Measurements from ENCODE around the gene SCRN3. TPM values are rescaled to one million over a fixed set of nuclear protein-coding genes. Genes with fewer than 3 reads are reported as not detected.
A peak's percentile ranks its signal among the peaks of the same experiment; 100 is the strongest.
"Not testable (repeated sequence)": the region's sequence is repeated elsewhere in the genome, so short reads cannot be mapped to it uniquely, and the experiment has no call there.

Gene SCRN3
- total RNA-seq, 2 experiments from 2014 or later, result 16.9 to 20.9 TPM

DNA sequence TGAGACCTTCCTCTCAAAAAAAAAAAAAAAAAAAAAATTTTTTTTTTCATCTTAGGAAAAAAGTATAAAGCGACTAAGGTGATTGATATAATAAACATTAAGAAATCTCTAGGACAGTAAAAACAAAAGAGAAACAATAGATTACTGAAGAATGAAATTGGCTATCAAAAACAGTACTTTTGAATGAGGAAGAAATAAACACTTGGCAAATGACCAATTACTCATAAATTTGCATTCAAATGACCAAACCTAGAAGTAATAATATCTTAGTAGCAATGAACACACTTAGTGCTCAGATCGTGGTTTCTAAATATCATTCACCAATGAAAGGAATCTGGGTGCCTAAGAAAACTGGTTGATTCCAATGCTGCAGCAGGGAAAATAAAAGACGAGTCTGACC is 10.3 kb upstream of the SCRN3 start:
- no peaks in the 10 kb centered on the region for H3K9me3 Mint-ChIP-seq (ENCODE audit: low read depth)
- H3K36me3 Mint-ChIP-seq, result peaks cover 32% of the 10 kb centered on the region
- ATAC-seq, result no peak
- CTCF ChIA-PET, result interaction anchor here (0.8 kb wide), 1 partner anchor 9 kb away, joined by 3 read pairs; no protein-coding TSS in a partner anchor
- peaks cover 3% of the 10 kb centered on the region for H3K4me1 Mint-ChIP-seq
- no peak overlapping the region for H3K4me3 Mint-ChIP-seq
- no peak for DNase-seq
- no peak overlapping the region for H3K27ac Mint-ChIP-seq
- no peaks in the 10 kb centered on the region for H3K27me3 Mint-ChIP-seq

GRCh38 chr2:174388706-174389105 is 6.8 kb upstream of the SCRN3 start:
- Mint-ChIP-seq H3K36me3 (peaks cover 48% of the 10 kb centered on the region), H3K4me1 (peaks cover 15% of the 10 kb centered on the region)
- CTCF ChIA-PET; H3K27me3 Mint-ChIP-seq; ATAC-seq; H3K9me3 Mint-ChIP-seq (ENCODE audit: low read depth); H3K4me3 Mint-ChIP-seq; DNase-seq; H3K27ac Mint-ChIP-seq: not testable (repeated sequence)

- H3K27me3 Mint-ChIP-seq, result no peaks in the 10 kb centered on the region
- no peak overlapping the region for H3K4me3 Mint-ChIP-seq
- peaks cover 43% of the 10 kb centered on the region for H3K36me3 Mint-ChIP-seq
- H3K4me1 Mint-ChIP-seq, result peaks cover 19% of the 10 kb centered on the region
- CTCF ChIA-PET, result no interaction called here
- ATAC-seq (no peak), DNase-seq (no peak)
- no peak overlapping the region for H3K27ac Mint-ChIP-seq
- H3K9me3 Mint-ChIP-seq (ENCODE audit: low read depth), result no peaks in the 10 kb centered on the region
Measured at GRCh38 chr2:174389542-174389941, 6.0 kb upstream of the SCRN3 start.

DNA sequence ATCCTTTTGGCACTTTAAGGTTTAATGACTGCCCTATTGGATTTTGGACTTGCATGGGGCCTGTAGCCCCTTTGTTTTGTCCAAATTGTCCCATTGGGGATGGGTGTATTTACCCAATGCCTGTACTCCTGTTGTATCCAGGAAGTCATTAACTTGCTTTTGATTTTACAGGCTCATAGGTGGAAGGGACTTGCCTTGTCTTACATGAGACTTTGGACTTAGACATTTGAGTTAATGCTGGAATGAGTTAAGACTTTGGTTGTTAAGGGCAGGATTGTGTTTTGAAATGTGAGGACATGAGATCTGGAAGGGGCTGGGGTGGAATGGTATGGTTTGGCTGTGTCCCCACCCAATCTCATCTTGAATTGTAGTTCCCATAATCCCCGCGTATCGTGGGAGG is 5.2 kb upstream of the SCRN3 start:
- CTCF ChIA-PET; H3K27me3 Mint-ChIP-seq; H3K4me3 Mint-ChIP-seq; ATAC-seq; H3K27ac Mint-ChIP-seq; H3K9me3 Mint-ChIP-seq (ENCODE audit: low read depth); DNase-seq: not testable (repeated sequence)
- H3K4me1 Mint-ChIP-seq, result peaks cover 25% of the 10 kb centered on the region
- H3K36me3 Mint-ChIP-seq, result peaks cover 43% of the 10 kb centered on the region

DNA sequence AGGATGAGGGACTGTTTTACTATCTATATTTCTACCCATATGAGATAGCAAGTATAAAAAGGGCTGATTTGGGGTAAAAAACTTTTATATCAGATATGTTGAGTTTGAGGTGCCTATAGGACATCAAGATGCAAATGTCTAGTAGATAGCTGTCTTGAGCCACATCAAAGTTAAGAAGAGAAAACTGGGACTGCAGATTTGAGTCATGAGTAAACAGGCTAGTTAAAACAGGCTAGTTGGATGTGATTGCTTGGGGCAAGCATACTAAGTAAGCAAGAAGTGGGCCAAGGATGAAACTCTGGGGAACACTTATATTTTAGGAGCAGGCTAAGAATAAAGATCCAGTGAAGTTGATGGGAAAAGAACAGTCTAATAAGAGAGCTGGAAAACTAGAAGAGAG is 2.8 kb upstream of the SCRN3 start:
- CTCF ChIA-PET, result no interaction called here
- H3K4me3 Mint-ChIP-seq, result no peak overlapping the region
- no peaks in the 10 kb centered on the region for H3K9me3 Mint-ChIP-seq (ENCODE audit: low read depth)
- peaks cover 36% of the 10 kb centered on the region for H3K4me1 Mint-ChIP-seq
- ATAC-seq (no peak), DNase-seq (no peak)
- peaks cover 33% of the 10 kb centered on the region for H3K36me3 Mint-ChIP-seq
- no peaks in the 10 kb centered on the region for H3K27me3 Mint-ChIP-seq
- peak overlapping the region; percentile 5 for H3K27ac Mint-ChIP-seq

GRCh38 chr2:174395969-174396630 is 570 bp downstream of the SCRN3 start:
- ATAC-seq (peak; percentile 25), DNase-seq (peak; percentile 43)
- Mint-ChIP-seq H3K27me3 (no peaks in the 10 kb centered on the region), H3K9me3 (ENCODE audit: low read depth) (no peaks in the 10 kb centered on the region), H3K4me1 (peaks cover 41% of the 10 kb centered on the region), H3K36me3 (peaks cover 14% of the 10 kb centered on the region), H3K27ac (peak overlapping the region; percentile 97), H3K4me3 (peak overlapping the region; percentile 96)
- CTCF ChIA-PET, result interaction anchor here (1.0 to 1.4 kb wide), 5 partner anchors 10 to 67 kb away, joined by 3 to 4 read pairs (median 4); no protein-coding TSS in a partner anchor

DNA sequence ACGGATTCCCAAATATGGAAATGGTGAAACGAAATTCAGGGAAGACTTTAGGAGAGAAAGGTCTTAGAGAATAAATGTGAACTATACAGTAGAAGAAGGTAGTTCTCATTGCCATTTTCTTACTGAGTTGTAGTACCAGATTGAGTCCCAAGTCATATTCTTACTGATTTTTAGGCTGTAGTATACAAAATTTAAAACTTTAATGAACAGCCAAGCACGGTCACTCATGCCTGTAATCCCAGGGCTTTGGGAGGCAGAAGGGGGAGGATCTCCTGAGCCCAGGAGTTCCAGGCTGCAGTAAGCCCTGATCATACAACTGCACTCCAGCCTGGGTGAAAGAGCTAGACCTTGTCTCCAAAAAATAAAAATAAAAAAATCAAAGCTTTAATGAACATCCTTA is 2.2 kb downstream of the SCRN3 start:
- CTCF ChIA-PET, result no interaction called here
- DNase-seq (no peak), ATAC-seq (no peak)
- Mint-ChIP-seq H3K36me3 (peaks cover 13% of the 10 kb centered on the region), H3K27me3 (no peaks in the 10 kb centered on the region), H3K4me1 (peaks cover 34% of the 10 kb centered on the region), H3K27ac (no peak overlapping the region), H3K9me3 (ENCODE audit: low read depth) (no peaks in the 10 kb centered on the region), H3K4me3 (no peak overlapping the region)

DNA sequence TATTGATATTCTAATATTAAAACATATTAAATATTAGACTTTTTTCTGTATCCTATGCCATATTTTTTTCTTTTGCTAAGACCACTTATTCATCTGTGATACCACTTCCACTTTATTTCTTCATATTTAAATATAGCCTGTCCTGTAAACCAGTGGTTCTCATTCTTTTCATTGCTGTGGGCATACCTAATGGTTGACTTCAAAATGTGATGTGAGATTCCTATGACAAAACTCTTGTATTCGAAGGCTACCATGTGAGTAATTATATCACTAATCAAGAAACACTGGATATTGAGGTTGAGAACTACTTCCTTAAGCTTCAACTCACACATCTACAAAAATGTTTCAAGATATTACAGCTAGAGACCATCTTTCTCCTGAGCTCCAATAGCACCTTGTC is 3.6 kb downstream of the SCRN3 start:
- H3K4me1 Mint-ChIP-seq, result peaks cover 26% of the 10 kb centered on the region
- DNase-seq (no peak), ATAC-seq (no peak)
- no peaks in the 10 kb centered on the region for H3K27me3 Mint-ChIP-seq
- no peaks in the 10 kb centered on the region for H3K9me3 Mint-ChIP-seq (ENCODE audit: low read depth)
- no peak overlapping the region for H3K27ac Mint-ChIP-seq
- no peak overlapping the region for H3K4me3 Mint-ChIP-seq
- CTCF ChIA-PET, result interaction anchor here (0.8 kb wide), 1 partner anchor 157 kb away, joined by 3 read pairs; no protein-coding TSS in a partner anchor
- peaks cover 14% of the 10 kb centered on the region for H3K36me3 Mint-ChIP-seq

DNA sequence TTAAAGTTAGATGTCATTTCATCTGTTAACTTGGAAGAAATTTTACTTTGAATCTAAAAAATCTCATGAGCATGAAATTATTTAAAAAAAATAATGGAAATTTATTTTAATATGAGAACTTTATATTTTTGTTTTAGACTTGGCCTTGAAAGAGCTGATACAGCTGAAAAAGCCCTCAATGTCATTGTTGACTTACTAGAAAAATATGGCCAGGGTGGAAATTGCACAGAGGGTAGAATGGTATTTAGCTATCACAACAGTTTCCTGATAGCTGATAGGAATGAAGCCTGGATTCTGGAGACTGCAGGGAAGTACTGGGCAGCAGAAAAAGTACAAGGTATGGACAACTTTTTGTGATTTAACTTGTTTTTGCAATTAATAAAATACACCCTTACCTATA is 5.3 kb downstream of the SCRN3 start:
- H3K4me3 Mint-ChIP-seq, result no peak overlapping the region
- H3K27ac Mint-ChIP-seq, result no peak overlapping the region
- H3K4me1 Mint-ChIP-seq, result peaks cover 14% of the 10 kb centered on the region
- no peaks in the 10 kb centered on the region for H3K9me3 Mint-ChIP-seq (ENCODE audit: low read depth)
- DNase-seq (no peak), ATAC-seq (no peak)
- CTCF ChIA-PET, result no interaction called here
- H3K27me3 Mint-ChIP-seq, result no peaks in the 10 kb centered on the region
- peaks cover 14% of the 10 kb centered on the region for H3K36me3 Mint-ChIP-seq

GRCh38 chr2:174403628-174404027 is 8.1 kb downstream of the SCRN3 start:
- CTCF ChIA-PET, result interaction anchor here (1.2 kb wide), 1 partner anchor 294 kb away, joined by 3 read pairs; no protein-coding TSS in a partner anchor
- ATAC-seq (no peak), DNase-seq (no peak)
- H3K27ac Mint-ChIP-seq, result no peak overlapping the region
- peaks cover 14% of the 10 kb centered on the region for H3K36me3 Mint-ChIP-seq
- peaks cover 3% of the 10 kb centered on the region for H3K4me1 Mint-ChIP-seq
- no peaks in the 10 kb centered on the region for H3K27me3 Mint-ChIP-seq
- no peaks in the 10 kb centered on the region for H3K9me3 Mint-ChIP-seq (ENCODE audit: low read depth)
- no peak overlapping the region for H3K4me3 Mint-ChIP-seq

DNA sequence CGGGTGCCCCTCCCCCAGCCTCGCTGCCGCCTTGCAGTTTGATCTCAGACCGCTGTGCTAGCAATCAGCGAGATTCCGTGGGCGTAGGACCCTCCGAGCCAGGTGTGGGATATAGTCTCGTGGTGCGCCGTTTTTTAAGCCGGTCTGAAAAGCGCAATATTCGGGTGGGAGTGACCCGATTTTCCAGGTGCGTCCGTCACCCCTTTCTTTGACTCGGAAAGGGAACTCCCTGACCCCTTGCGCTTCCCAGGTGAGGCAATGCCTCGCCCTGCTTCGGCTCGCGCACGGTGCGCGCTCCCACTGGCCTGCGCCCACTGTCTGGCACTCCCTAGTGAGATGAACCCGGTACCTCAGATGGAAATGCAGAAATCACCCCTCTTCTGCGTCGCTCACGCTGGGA is 14.5 kb downstream of the SCRN3 start:
- ATAC-seq; CTCF ChIA-PET; H3K4me1 Mint-ChIP-seq; H3K4me3 Mint-ChIP-seq; H3K27ac Mint-ChIP-seq; H3K9me3 Mint-ChIP-seq (ENCODE audit: low read depth); DNase-seq; H3K27me3 Mint-ChIP-seq: not testable (repeated sequence)
- H3K36me3 Mint-ChIP-seq, result peaks cover 14% of the 10 kb centered on the region

DNA sequence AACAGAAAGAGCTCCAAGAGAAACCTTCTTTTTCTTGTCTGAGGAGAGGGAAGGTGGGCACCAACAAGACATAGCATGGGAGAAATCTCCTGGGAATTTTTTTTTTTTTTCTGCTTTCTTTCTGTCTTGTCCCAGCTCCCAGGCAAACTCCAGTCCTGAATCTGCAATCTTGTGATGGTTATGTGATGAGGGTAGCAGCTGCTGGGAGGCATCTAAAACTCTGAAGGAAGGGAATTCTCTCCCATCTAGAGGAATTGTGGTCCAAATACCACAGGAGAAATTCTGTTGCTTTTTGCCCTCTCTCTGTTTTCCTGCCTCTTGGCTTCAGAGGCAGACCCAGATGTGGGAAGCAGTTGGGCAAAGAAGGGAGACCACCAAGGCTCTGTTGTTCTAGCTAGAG is 16.7 kb downstream of the SCRN3 start:
- no peaks in the 10 kb centered on the region for H3K27me3 Mint-ChIP-seq
- DNase-seq, result no peak
- H3K9me3 Mint-ChIP-seq (ENCODE audit: low read depth), result no peaks in the 10 kb centered on the region
- H3K4me1 Mint-ChIP-seq, result peaks cover 3% of the 10 kb centered on the region
- no peak for ATAC-seq
- no peak overlapping the region for H3K27ac Mint-ChIP-seq
- no peak overlapping the region for H3K4me3 Mint-ChIP-seq
- H3K36me3 Mint-ChIP-seq, result peaks cover 14% of the 10 kb centered on the region
- CTCF ChIA-PET, result interaction anchor here (1.4 kb wide), 1 partner anchor 16 kb away, joined by 4 read pairs; no protein-coding TSS in a partner anchor

DNA sequence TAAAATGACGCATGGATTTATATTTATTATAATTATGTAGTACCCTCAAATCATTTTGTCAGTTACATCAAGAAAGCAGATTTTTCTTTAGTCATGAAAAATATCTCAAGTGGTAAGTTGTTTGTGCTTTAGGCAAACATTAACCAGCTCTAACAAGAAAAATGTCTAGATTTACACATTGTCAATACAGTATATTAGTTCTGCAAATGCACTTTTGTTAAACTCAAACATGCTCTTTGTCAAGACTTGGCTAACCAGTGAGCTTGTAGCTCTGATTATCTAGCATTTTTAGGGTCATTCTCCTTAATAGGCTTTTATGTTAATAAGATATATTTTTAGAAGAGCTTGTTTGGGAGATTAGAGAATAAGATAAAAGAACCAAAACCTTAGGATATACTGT is 32.7 kb downstream of the SCRN3 start:
- CTCF ChIA-PET, result no interaction called here
- H3K4me3 Mint-ChIP-seq, result no peak overlapping the region
- H3K9me3 Mint-ChIP-seq (ENCODE audit: low read depth), result no peaks in the 10 kb centered on the region
- ATAC-seq (no peak), DNase-seq (no peak)
- no peak overlapping the region for H3K27ac Mint-ChIP-seq
- peaks cover 21% of the 10 kb centered on the region for H3K36me3 Mint-ChIP-seq
- H3K4me1 Mint-ChIP-seq, result no peaks in the 10 kb centered on the region
- no peaks in the 10 kb centered on the region for H3K27me3 Mint-ChIP-seq

DNA sequence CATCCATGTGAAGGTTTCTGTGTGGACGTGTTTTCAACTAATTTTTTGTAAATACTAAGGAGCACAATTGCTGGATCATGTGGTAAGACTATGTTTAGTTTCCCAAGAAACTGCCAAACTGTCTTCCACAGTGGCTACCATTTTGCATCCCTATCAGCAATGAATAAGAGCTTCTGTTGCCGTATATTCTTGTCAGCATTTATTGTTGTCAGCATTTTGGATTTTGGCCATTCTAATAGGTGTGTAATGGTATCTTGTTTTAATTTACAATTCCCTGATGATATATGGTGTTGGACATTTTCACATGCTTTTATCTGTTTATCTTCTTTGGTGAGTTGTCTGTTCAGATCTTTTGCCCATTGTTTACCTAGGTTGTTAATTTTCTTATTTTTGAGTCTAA is 34.5 kb downstream of the SCRN3 start:
- H3K9me3 Mint-ChIP-seq (ENCODE audit: low read depth), result no peaks in the 10 kb centered on the region
- no peaks in the 10 kb centered on the region for H3K27me3 Mint-ChIP-seq
- CTCF ChIA-PET, result no interaction called here
- peaks cover 19% of the 10 kb centered on the region for H3K36me3 Mint-ChIP-seq
- no peak overlapping the region for H3K27ac Mint-ChIP-seq
- ATAC-seq (no peak), DNase-seq (no peak)
- no peak overlapping the region for H3K4me3 Mint-ChIP-seq
- H3K4me1 Mint-ChIP-seq, result no peaks in the 10 kb centered on the region

Measured in activated CD8-positive, alpha-beta memory T cell treated with anti-CD3 and anti-CD28 coated beads, Interleukin-2, amount 10 ng/mL, durations not matched to agents 7 days and 5 days (primary cell).